GM04503 (cell line): ENCODE measurements around the gene TULP1.
"Not testable (repeated sequence)": the region's sequence is repeated elsewhere in the genome, so short reads cannot be mapped to it uniquely, and the experiment has no call there.

ENCODE experiments used
- DNase-seq: peaks from one replicate; pipeline ENCODE4 v3.0.0-alpha.2; 2012; ENCODE audit warnings: low read depth

Gene TULP1

DNA sequence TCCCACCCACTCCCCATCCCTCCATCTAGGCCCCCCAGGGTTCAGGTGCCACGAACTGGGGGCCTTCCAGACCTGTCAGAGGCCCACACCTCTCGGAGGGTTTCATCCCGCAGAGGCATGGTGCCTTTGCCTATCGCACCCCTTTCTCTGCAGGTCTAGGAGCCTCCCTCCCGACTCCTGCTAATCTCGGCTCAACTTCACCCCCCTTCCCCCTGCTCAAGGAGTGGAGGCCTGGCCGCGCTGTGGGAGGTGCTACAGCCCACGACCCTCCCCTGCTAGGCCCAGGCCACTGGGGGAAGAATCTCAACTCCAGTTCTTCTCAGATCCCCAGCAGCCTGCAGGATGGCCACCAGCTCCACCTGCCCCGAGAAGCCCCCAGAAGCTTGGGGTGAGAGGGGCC is at the start of gene TULP1:
Gene TULP1, minus strand, starts transcription at position 157 of the 400 bp plus-strand sequence. Its CDS starts 38 bp downstream, at position 119.
- no peak for DNase-seq

DNA sequence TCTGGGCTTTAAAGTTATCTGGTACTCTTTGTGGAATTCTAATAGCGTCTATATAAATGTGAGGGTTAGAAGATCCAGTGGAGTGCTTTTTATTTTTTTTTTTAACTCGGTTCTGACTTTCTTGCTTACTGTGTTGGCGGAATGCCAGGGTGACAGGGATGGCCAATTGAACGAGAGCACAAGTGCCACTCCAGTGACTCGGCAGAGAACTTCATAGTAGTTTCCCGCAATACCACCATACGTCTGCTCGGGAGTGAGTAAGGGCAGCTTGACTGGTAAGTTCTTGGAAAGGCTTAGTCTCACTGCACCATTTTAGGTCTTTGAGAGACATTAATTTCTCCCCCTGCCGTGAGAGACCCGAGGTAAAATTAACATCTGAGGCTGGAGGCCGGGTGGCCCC is 49.4 kb upstream of the TULP1 start:
- DNase-seq = no peak

DNA sequence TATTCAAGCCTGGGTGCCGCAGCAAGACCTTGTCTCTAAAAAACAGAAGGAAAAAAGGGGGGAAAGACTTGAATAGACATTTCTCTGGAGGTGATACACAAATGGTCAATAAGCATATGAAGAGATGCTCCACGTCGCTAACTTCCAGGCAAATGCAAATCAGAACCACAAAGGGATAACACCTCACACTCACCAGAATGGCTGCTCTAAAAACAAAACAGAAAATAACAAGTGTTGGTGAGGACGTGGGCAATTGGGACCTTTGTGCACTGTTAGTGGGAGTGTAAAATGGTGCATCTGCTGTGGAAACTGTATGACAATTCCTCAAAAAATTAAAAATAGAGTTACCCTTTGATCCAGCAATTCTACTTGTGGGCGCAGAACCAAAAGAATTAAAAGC is 48.4 kb upstream of the TULP1 start:
- DNase-seq = no peak

DNA sequence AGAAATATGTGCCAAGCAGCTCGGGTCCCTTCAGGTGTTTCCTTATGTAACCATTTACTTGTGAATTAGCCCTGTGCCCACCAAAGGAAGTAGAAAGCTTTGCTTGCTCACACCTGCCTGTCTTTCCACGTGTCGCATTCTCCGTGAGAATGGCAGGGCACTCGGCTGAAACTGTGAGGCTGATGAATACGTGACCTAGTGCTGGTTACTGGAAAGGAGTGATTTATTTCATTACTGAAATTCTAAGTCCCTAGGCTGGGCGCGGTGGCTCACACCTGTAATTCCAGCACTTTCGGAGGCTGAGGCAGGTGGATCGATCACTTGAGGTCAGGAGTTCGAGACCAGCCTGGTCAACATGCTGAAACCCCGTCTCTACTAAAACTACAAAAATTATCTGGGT is 45.9 kb upstream of the TULP1 start:
- no peak for DNase-seq

GRCh38 chr6:35557239-35557638 is 44.5 kb upstream of the TULP1 start:
- no peak for DNase-seq

GRCh38 chr6:35554811-35555210 is 42.1 kb upstream of the TULP1 start:
- DNase-seq = no peak

GRCh38 chr6:35553315-35553714 is 40.6 kb upstream of the TULP1 start:
- no peak for DNase-seq

DNA sequence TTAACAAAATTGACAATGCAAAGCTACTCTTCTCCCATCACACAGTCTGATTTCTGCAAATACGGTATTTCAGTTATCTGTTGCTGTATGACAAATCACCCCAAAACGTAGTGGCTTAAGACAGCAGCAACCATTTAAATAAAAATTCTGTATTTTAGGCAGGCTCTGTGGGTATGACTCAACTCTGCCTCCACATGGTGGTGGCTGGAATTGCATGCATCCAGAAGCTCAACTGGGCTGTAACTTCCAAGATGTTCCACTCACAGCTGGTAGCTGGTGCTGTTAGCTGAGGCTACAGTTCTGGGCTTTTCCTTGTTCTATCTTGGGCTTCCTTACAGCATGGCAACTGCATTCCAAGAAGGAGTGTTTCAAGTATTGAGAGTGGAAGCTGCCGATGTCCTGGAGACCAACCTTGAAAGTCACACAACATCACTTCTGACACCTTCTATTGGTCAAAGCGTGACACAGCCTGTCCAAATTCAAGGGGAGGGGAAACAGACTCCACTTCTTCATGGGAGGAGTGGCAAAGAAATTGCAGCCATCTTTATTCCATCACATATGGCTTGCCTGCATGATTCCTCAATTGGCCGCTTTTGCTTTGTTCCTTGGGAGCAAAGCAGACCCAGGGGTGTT is 39.7 kb upstream of the TULP1 start:
- DNase-seq = no peak

DNA sequence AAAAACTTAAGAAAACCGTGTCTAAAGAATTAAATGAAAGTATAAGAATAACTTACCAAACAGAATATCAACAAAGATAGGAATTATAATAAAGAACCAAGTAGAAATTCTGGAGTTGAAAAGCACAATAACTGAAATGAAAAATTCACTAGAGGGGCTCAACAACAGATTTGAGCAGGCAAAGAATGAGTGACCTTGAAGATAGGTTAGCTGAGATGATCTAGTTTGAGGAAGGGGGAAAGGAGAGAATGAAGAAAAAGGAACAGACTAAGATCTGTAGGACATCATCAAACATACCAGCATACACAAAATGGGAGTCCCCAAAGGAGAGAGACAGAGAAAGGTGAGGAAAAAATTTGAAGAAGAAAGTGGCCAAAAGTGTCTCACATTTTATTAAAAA is 37.7 kb upstream of the TULP1 start:
- no peak for DNase-seq

- DNase-seq = no peak
Observed at GRCh38 chr6:35547676-35548075, 35.0 kb upstream of the TULP1 start.

DNA sequence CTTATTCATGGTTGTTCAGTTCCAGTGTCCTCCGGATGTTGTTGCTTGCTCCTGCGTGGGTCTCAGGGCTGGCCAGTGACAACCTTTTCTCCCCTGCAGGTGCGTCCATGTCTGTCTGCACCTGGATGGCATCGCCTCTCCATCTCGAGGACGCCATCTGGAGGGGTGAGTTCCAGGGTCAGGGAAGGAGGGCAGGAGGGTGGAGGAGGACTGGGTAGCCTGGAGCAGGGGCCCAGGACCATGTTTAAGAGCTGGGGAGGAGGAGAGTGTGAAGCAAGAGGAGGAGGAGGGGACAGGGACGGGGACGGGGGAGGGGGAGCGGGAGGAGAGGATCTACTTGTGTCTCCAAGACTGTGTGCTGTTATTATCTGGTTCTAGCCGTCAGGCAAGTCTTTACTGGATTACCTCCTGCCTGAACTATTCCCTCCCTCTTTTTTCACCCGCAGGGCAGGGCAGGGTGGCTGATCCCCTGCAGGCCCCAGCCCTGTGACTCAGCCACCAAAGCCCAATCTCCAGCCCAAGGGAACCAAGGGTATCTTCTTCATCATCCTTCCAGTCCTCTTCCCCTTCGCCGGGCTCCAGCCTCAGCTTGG is 32.2 kb upstream of the TULP1 start:
- no peak for DNase-seq

DNA sequence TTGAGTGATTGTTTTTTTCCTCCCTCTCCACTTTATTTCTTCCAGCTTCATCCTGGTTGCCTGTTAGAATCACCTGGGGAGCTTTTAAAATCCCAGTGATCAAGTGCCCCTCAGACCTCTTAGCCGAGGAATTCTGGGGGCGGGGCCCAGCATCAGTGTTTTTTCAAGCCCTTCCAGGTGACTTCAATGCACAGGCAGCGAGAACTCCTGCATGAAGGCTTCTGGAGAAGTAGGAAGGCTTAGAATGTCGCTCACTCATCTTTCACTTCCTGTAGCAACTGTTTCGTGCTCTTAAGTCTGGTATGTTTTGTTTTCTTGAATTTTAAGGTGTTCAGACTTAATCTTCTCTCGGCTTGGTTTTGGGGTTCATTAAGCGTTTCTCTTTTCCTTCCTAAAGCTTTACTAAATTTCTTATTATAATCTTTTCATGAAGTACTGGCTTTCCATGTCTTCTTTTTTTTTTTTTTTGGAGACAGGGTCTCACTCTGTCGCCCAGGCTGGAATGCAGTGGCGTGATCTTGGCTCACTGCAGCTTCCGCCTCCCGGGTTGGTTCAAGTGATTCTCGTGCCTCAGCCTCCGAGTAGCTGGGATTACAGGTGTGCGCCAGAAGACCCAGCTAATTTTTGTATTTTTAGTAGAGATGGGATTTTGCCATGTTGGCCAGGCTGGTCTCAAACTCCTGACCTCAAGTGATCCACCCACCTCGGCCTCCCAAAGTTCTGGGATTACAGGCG is 30.9 kb upstream of the TULP1 start:
- no peak for DNase-seq

DNA sequence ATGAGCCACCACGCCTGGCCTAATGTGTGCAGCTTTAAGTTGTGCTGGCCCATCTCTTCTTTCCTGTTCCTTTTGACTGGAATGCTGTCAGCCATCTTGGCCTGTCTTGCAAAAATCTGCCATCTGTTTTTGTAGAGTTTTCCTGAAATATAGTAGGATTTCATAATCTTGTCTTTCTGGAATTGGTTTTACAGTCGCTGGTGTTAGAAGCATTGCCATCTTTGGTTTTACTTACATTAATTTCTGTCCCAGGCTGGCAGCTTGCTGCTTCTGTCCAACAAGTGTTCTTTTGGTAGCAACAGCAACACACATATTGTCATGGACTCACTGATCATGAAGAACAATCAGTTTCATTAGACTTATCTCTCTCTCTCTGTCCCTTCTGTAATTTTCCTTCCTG is 29.1 kb upstream of the TULP1 start:
- no peak for DNase-seq

GRCh38 chr6:35539223-35539622 is 26.5 kb upstream of the TULP1 start:
- no peak for DNase-seq

- DNase-seq = not testable (repeated sequence)
Observed at GRCh38 chr6:35535847-35536246, 23.2 kb upstream of the TULP1 start.

GRCh38 chr6:35534407-35535170 is 21.9 kb upstream of the TULP1 start:
- no peak for DNase-seq

DNA sequence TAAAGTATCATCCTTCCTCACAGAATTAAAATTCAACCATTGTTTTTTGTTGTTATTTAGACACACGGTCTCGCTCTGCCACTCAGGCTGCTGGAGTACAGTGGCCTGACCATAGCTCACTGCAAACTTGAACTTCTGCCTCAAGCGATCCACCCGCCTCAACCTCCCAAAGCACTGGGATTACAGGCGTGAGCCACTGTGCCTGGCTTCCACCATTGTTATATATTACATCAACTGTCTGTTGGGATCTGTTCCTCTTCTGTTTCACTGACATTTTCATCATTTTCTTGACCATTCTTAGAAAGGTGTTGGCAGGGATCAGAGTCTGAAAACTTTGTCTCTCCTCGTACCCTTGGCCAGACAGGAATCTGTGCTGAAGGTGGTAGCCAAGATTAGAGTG is 21.3 kb upstream of the TULP1 start:
- DNase-seq = no peak

- no peak for DNase-seq
Observed at GRCh38 chr6:35532126-35532525, 19.4 kb upstream of the TULP1 start.

DNA sequence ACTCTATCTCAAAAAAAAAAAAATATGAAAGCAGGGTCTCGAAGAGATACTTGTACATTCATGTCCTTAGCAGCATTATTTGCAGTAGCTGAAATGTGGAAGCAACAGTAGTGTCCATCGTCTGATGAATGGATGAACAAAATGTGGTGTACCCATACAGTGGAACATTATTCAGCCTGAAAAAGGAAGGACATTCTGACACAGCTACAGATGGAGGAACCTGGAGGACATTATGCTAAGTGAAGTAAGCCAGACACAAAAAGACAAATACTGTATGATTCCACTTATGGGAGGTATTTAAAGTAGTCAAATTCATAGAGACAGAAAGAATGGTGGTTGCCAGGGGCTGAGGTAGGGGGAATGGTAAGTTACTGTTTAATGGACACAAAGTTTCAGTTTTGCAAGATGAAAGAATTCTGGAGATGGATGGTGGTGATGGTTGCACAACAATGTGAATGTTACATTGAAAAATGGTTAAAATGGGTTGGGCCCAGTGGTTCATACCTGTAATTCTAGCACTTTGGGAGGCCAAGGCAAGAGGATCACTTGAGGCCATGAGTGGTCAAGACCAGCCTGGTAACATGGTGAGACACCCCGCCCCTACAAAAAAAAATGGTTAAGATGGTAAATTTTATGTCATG is 11.8 kb upstream of the TULP1 start:
- no peak for DNase-seq

DNA sequence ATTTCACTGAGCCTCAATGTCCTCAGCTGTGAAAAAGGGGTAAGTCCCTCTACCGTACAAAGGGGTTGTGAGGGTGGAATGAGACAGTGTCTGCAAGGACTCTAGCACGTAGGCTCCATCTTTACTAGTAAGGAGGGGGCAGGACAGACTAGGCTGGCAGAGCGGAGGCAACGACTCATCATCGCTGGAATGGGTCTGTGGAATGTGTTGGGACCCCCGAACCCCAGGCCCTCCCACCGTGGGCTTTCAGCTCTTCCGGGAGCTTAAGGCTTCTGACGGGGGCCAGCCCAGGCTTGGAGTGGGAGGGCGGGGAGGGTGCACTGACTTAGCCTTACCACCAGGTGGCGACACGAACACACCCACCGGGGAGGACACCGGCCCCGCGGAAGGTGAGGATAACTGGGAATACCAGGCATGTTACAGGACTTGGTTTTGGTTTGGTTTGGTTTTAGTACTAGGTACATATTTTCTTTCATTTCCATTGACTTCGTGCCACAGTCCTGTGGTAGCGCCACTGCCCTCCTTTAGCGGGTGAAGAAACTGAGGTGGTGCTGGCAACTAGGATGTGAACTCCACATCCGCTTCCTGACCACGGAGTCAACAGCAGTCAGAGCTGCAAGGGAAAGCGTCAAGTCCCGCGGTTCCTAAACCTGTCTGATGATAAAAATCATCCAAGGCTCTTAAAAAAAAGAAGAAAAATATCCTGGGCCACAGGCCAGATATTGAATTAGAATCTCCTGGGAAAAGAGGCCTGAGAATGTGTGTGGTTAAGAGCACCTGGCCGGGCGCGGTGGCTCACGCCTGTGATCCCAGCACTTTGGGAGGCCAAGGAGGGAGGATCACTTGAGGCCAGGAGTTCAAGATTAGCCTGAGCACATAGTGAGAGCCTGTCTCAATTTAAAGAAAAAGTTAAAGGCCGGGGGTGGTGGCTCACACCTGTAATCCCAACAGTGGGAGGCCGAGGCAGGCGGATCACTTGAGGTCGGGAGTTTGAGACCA is 10.3 kb upstream of the TULP1 start:
- DNase-seq = no peak

- no peak for DNase-seq
Observed at GRCh38 chr6:35522151-35522550, 9.5 kb upstream of the TULP1 start.
